PC-3 (cell line): ENCODE data around the gene USH1C.

ENCODE experiments used
- CTCF ChIP-seq: fragments of 300-600 bp; sonication (generic); conservative IDR thresholded peaks from 2 replicates; pipeline ENCODE4 v1.5.1; 2017; ENCODE audit warnings: antibody characterized with exemption, low read depth, mild to moderate bottlenecking, low read length
- EZH2phosphoT487 ChIP-seq: fragments of 300-600 bp; sonication (generic); IDR thresholded peaks from 2 replicates; pipeline ENCODE4 v1.6.1; 2018; ENCODE audit warnings: mild to moderate bottlenecking, antibody characterized with exemption, low read length, borderline replicate concordance

- TF ChIP-seq CTCF: no peak
- TF ChIP-seq EZH2phosphoT487: no peak
Measured at GRCh38 chr11:17457396-17458173, 86.6 kb downstream of the USH1C start.
